Uterus (tissue), 2 donors: Measurements from ENCODE around the gene TARDBP.

ENCODE experiments used
- CTCF ChIP-seq, 4 experiments: fragments of 200-600 bp in 2 of 4; fragments of 450-650 bp in 2 of 4; sonication (generic) in 2 of 4; IDR thresholded peaks; one replicate each; pipeline ENCODE4 v1.5.1; 2016 to 2019; ENCODE audit warnings: antibody characterized with exemption in 4 of 4, mild to moderate bottlenecking in 2 of 4, moderate library complexity in 1 of 4
- POLR2A ChIP-seq, 2 donors: fragments of 450-650 bp; IDR thresholded peaks; one replicate each; pipeline ENCODE4 v1.6.1; 2016; ENCODE audit warnings: antibody characterized with exemption in 2 of 2, mild to moderate bottlenecking in 1 of 2, moderate library complexity in 1 of 2

- no peak for TF ChIP-seq CTCF (IDR thresholded peaks at IDR 0.05)
- no peak for TF ChIP-seq POLR2A (IDR thresholded peaks at IDR 0.05)
Observed at GRCh38 chr1:11046625-11047365, 34.3 kb downstream of the TARDBP start, which contains the start of gene MASP2.
